Endothelial cell of umbilical vein (primary cell): ENCODE results near the gene SH3BP1. TPM values are rescaled to one million over a fixed set of nuclear protein-coding genes. Genes with fewer than 3 reads are reported as not detected.

Source experiments
- BruUV-seq: library from RNA; stranded (reverse); fragments of 400-500 nt; replicated peaks from 2 replicates; lab custom pipeline; 2021; lab: Mats Ljungman, UMichigan
- CTCF ChIA-PET: fragments of 300-600, 350-600 bp; sonication (Branson Sonifier 250); formaldehyde crosslinking; loops from one replicate; lab custom pipeline; 2021; ENCODE audit warnings: antibody characterized with exemption, inconsistent platforms; lab: Charles Lee
- POLR2A ChIA-PET: fragments of 300-600, 350-600 bp; sonication (Branson Sonifier 250); formaldehyde crosslinking; loops from one replicate; lab custom pipeline; 2021; ENCODE audit warnings: antibody characterized with exemption, inconsistent platforms; lab: Charles Lee
- DNase-seq: peaks from one replicate; pipeline ENCODE4 v3.0.0-alpha.2; 2011; ENCODE audit warnings: low read depth, low spot score
- FAIRE-seq: peaks from 2 replicates; lab custom pipeline; 2011; peaks lifted over from hg19 to GRCh38; lab: Jason Lieb, UNC
- H2AFZ ChIP-seq: 2 replicates; pipeline ENCODE4 v1.6.0; 2012; ENCODE audit warnings: low read depth, low read length, control low read depth, inconsistent platforms
- H3K27ac ChIP-seq: 2 replicates; pipeline ENCODE4 v1.5.1; 2011; ENCODE audit warnings: low read depth, mild to moderate bottlenecking, control low read depth, low read length, moderate library complexity; ENCODE audit not compliant: insufficient read depth
- H3K27me3 ChIP-seq, 2 experiments: 2 replicates each; pipeline versions ENCODE4 v1.6.0 to v1.6.1; 2011; ENCODE audit warnings: low read length in 2 of 2, mixed read lengths in 1 of 2; ENCODE audit not compliant: control insufficient read depth in 2 of 2, insufficient read depth in 2 of 2
- H3K36me3 ChIP-seq, 2 experiments: 2 replicates in 1 of 2; 3 replicates in 1 of 2; pipeline ENCODE4 v1.5.1; 2011; ENCODE audit warnings: low read length in 2 of 2, mild to moderate bottlenecking in 1 of 2, moderate library complexity in 1 of 2; ENCODE audit not compliant: control insufficient read depth in 2 of 2, insufficient read depth in 2 of 2; ENCODE audit errors: extremely low read depth in 1 of 2
- H3K4me1 ChIP-seq: 3 replicates; pipeline ENCODE4 v1.5.1; 2011; ENCODE audit warnings: mild to moderate bottlenecking, low read length; ENCODE audit not compliant: control insufficient read depth, insufficient read depth; ENCODE audit errors: extremely low read depth
- H3K4me2 ChIP-seq: 2 replicates; pipeline ENCODE4 v1.6.1; 2011; ENCODE audit warnings: low read length, control low read depth, mixed read lengths; ENCODE audit not compliant: insufficient read depth
- H3K4me3 ChIP-seq, 3 experiments: fragments of 200-600 bp in 1 of 3; sonication (generic), shearing (Covaris generic) in 1 of 3; replicated peaks in 1 of 3; 2 replicates each; pipeline ENCODE4 v1.5.1; 2011 to 2016; ENCODE audit warnings: control low read depth in 3 of 3, low read length in 3 of 3, mild to moderate bottlenecking in 2 of 3, inconsistent platforms in 1 of 3, low read depth in 1 of 3, moderate library complexity in 1 of 3; ENCODE audit not compliant: insufficient read depth in 1 of 3
- H3K79me2 ChIP-seq: 2 replicates; pipeline ENCODE4 v1.6.0; 2012; ENCODE audit warnings: low read length, inconsistent platforms; ENCODE audit not compliant: control insufficient read depth, insufficient read depth
- H3K9ac ChIP-seq: replicated peaks from 2 replicates; pipeline ENCODE3; 2011; ENCODE audit warnings: low read length, control low read depth; ENCODE audit not compliant: insufficient read depth; ENCODE audit errors: extremely low read depth
- H3K9me1 ChIP-seq: replicated peaks from 3 replicates; pipeline ENCODE4 v1.6.0; 2011; ENCODE audit warnings: mild to moderate bottlenecking, low read length; ENCODE audit not compliant: control insufficient read depth, insufficient read depth; ENCODE audit errors: extremely low read depth
- H3K9me3 ChIP-seq: replicated peaks from 2 replicates; pipeline ENCODE4 v1.5.1; 2012; ENCODE audit warnings: low read length, inconsistent platforms; ENCODE audit not compliant: control insufficient read depth, insufficient read depth
- H4K20me1 ChIP-seq: replicated peaks from 2 replicates; pipeline ENCODE3; 2011; ENCODE audit warnings: mild to moderate bottlenecking, low read length; ENCODE audit not compliant: control insufficient read depth, insufficient read depth; ENCODE audit errors: extremely low read depth
- EZH2 ChIP-seq: IDR thresholded peaks from 2 replicates; pipeline ENCODE4 v1.6.1; 2012; ENCODE audit warnings: borderline replicate concordance, low read depth, mild to moderate bottlenecking, moderate library complexity, low read length, inconsistent platforms; ENCODE audit not compliant: severe bottlenecking
- FOS ChIP-seq: IDR thresholded peaks from 2 replicates; pipeline ENCODE4 v1.6.1; 2011; ENCODE audit warnings: mild to moderate bottlenecking, low read length, moderate library complexity, borderline replicate concordance; ENCODE audit not compliant: insufficient read depth
- GATA2 ChIP-seq: IDR thresholded peaks from 2 replicates; pipeline ENCODE4 v1.7.0; 2011; ENCODE audit warnings: low read depth, mild to moderate bottlenecking, moderate library complexity, mixed read lengths, low read length; ENCODE audit not compliant: insufficient read length, insufficient read depth
- JUN ChIP-seq: IDR thresholded peaks from 2 replicates; pipeline ENCODE4 v1.6.1; 2011; ENCODE audit warnings: borderline replicate concordance, low read depth; ENCODE audit not compliant: insufficient read length, insufficient read depth
- MYC ChIP-seq: IDR thresholded peaks from one replicate; pipeline ENCODE4 v1.6.1; 2011; ENCODE audit warnings: mild to moderate bottlenecking, low read depth, low read length
- POLR2A ChIP-seq: IDR thresholded peaks from 2 replicates; pipeline ENCODE4 v1.6.1; 2012; ENCODE audit warnings: low read depth, mild to moderate bottlenecking, control low read depth, low read length
- POLR2AphosphoS5 ChIP-seq: IDR thresholded peaks from 2 replicates; pipeline ENCODE4 v1.6.1; 2012; ENCODE audit warnings: low read depth, mild to moderate bottlenecking, control low read depth, low read length, moderate library complexity; ENCODE audit not compliant: insufficient read depth
- dilution Hi-C: fragments of 300-500 bp; cut with MboI; formaldehyde crosslinking; loops from one replicate; pipeline ENCODE4 v1.15.0; 2019; ENCODE audit warnings: low sequenced_read_pairs; ENCODE audit not compliant: extremely low pct_ligation_motif_present
- intact Hi-C: fragments of 100-400 bp; cut with micrococcal nuclease; formaldehyde crosslinking; loops from one replicate; pipeline ENCODE4 v1.10.0; 2022
- polyA plus RNA-seq, 4 experiments: library from polyadenylated mRNA; depleted of rRNA in 3 of 4; stranded (reverse) in 3 of 4; unstranded in 1 of 4; fragments of >200 nt; gene quantifications; 2 replicates each; pipeline versions ENCODE4 v1.2.1 to v1.2.3, GENCODE V29; 2011 to 2012; ENCODE audit warnings: missing spikeins in 1 of 4
- total RNA-seq: library from RNA; stranded (reverse); gene quantifications from 2 replicates; pipeline ENCODE4 v1.2.3, GENCODE V29; 2021
- TF ChIP-seq, protein P1 (sequence below), 2 donors: IDR thresholded peaks; 1 replicate in 1 of 2; 2 replicates in 1 of 2; pipeline ENCODE4 v1.5.1; 2011; ENCODE audit warnings: low read length in 2 of 2, mild to moderate bottlenecking in 2 of 2, moderate library complexity in 2 of 2, control low read depth in 1 of 2, inconsistent platforms in 1 of 2, low read depth in 1 of 2; ENCODE audit not compliant: insufficient read depth in 1 of 2; ENCODE audit errors: extremely low read depth in 1 of 2
- TF ChIP-seq, protein P2 (sequence below): IDR thresholded peaks from 2 replicates; pipeline ENCODE4 v1.6.1; 2011; ENCODE audit not compliant: insufficient read depth, insufficient read length

SH3BP1 gene
- total and polyA plus RNA-seq, 2 donors (not counting 3 experiments of a cell fraction or from before 2014, with no cell fraction given), result 2.3 to 4.3 TPM

DNA sequence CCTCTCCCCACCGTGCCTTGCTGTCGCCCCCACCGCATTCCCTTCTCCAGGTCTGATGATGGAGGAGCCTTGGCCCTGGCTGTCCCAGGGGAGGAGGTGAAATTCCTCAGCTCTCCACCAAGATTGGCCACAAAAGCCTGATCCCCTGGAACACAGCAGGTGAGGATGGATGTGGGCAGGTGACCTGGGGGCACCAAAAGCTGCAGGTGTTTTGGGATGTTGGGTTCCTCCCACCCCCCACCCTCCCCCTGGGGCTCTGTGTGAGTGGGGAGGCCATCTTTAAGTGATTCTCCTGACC is 58.0 kb downstream of the SH3BP1 start:
- intact Hi-C loops, result no loop called here
- FAIRE-seq, result no peak
- no peak overlapping the region for H3K4me2 ChIP-seq

More for the DNA sequence above, 58.0 kb downstream of the SH3BP1 start:
- dilution Hi-C loops, result no loop called here
- Histone ChIP-seq H3K9me3 (no peaks in the 10 kb centered on the region), H3K36me3 (peaks cover 0 to 10% of the 10 kb centered on the region in 2 experiments), H3K27me3 (no peaks in the 10 kb centered on the region), H3K9ac (no peak overlapping the region), H3K9me1 (no peaks in the 10 kb centered on the region), H3K4me3 (no peak overlapping the region), H3K79me2 (no peaks in the 10 kb centered on the region), H3K4me1 (peaks cover 11% of the 10 kb centered on the region), H4K20me1 (no peaks in the 10 kb centered on the region), H2AFZ (no peak overlapping the region), H3K27ac (no peak overlapping the region)
- TF ChIP-seq MYC, result no peak
- no peak for TF ChIP-seq FOS
- TF ChIP-seq POLR2A, result no peak
- TF ChIP-seq, protein P1, sequence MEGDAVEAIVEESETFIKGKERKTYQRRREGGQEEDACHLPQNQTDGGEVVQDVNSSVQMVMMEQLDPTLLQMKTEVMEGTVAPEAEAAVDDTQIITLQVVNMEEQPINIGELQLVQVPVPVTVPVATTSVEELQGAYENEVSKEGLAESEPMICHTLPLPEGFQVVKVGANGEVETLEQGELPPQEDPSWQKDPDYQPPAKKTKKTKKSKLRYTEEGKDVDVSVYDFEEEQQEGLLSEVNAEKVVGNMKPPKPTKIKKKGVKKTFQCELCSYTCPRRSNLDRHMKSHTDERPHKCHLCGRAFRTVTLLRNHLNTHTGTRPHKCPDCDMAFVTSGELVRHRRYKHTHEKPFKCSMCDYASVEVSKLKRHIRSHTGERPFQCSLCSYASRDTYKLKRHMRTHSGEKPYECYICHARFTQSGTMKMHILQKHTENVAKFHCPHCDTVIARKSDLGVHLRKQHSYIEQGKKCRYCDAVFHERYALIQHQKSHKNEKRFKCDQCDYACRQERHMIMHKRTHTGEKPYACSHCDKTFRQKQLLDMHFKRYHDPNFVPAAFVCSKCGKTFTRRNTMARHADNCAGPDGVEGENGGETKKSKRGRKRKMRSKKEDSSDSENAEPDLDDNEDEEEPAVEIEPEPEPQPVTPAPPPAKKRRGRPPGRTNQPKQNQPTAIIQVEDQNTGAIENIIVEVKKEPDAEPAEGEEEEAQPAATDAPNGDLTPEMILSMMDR (IDR thresholded peaks at IDR 0.05; ENCODE audit: extremely low read depth in 1 of 2, insufficient read depth in 1 of 2, low read depth in 1 of 2, low read length in 2 of 2), result no peak
- no peak for TF ChIP-seq GATA2
- TF ChIP-seq EZH2, result no peak
- TF ChIP-seq POLR2AphosphoS5, result no peak
- TF ChIP-seq JUN, result no peak
- TF ChIP-seq, protein P2, sequence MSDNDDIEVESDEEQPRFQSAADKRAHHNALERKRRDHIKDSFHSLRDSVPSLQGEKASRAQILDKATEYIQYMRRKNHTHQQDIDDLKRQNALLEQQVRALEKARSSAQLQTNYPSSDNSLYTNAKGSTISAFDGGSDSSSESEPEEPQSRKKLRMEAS, result no peak
- CTCF ChIA-PET, result interaction anchor here (0.8 to 3.3 kb wide), 5 partner anchors 38 to 94 kb away, joined by 3 to 19 read pairs (median 3); no protein-coding TSS in a partner anchor
- DNase-seq, result no peak
- BruUV-seq, result no TSS peak
- POLR2A ChIA-PET, result interaction anchor here (0.6 kb wide), 1 partner anchor 20 kb away, joined by 3 read pairs; no protein-coding TSS in a partner anchor
